WI38 (cell line): ENCODE data around the gene ZKSCAN3.

ENCODE experiments used
- H3K4me3 ChIP-seq: 2 replicates; pipeline ENCODE4 v1.5.1; 2011; ENCODE audit warnings: low read depth, mild to moderate bottlenecking, control low read depth, low read length
- TF ChIP-seq, protein P1 (sequence below): IDR thresholded peaks from 2 replicates; pipeline ENCODE4 v1.5.1; 2012; ENCODE audit warnings: low read depth, mild to moderate bottlenecking, control low read depth, low read length

ZKSCAN3 gene

DNA sequence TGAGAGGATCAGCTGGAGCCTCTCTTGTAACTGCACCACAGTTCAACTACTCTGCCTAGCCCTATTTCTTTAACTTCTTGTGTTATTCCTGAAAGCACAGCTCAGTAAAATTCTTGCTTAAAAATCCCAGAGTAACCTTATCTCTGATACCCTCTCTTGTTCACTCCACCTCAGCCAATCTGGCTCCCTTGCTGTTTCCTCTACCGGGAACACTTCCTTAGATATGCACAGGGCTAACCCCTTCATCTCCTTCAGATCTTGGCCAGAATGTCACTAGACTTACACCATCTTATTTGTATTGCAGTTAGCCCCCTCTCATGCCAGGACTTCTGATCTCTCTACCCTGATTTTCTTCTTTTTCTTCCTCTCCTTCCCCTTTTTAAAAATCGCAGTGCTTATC lies 2.6 kb upstream of the ZKSCAN3 start:
- H3K4me3 ChIP-seq, result no peak overlapping the region
- TF ChIP-seq, protein P1, sequence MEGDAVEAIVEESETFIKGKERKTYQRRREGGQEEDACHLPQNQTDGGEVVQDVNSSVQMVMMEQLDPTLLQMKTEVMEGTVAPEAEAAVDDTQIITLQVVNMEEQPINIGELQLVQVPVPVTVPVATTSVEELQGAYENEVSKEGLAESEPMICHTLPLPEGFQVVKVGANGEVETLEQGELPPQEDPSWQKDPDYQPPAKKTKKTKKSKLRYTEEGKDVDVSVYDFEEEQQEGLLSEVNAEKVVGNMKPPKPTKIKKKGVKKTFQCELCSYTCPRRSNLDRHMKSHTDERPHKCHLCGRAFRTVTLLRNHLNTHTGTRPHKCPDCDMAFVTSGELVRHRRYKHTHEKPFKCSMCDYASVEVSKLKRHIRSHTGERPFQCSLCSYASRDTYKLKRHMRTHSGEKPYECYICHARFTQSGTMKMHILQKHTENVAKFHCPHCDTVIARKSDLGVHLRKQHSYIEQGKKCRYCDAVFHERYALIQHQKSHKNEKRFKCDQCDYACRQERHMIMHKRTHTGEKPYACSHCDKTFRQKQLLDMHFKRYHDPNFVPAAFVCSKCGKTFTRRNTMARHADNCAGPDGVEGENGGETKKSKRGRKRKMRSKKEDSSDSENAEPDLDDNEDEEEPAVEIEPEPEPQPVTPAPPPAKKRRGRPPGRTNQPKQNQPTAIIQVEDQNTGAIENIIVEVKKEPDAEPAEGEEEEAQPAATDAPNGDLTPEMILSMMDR, result no peak

DNA sequence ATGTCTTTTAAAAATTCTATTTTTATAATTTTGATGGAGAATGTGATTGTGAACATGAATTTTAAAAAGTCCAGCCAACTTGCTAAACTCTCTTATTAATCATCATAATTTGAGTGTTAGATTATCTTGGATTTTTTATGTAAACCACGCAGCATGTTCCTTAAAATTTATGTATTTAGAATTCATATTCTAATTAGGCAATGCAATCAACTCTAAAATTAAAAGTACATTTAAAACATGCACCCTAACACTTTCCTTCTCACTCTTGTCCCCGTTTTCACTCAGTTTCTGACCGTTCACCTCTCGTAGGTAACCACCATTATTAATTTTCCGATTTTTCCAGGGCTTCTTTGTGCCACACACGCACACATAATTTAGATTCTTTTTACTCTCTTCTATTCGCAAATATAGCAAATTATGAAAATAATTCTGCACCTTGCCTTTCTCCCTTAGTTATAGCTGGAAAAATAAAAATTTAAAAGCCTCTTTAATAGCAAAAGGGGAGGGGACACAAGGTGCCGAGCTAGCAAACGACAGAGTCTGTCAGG lies 329 bp upstream of the ZKSCAN3 start:
- TF ChIP-seq, protein P1, result no peak
- peak overlapping the region; percentile 92 for H3K4me3 ChIP-seq

DNA sequence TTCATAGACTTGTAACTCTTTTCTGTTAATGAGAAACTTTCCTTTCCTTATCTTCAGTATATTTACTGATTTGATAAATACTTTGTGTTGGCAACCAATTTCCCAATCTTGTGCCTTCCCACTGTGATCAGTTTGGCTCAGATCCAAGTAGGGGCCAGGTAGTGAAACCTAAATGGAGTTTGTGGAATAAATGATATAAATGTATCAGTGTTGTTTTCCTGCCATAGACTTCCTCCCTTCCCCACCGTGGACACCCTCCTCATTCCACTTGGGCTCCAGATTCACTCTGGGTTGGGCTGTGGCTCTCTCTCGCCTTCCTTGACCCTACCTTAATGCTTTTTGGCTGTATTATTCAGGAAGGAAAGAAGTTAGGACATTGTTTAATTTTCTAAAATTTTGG lies 1.3 kb downstream of the ZKSCAN3 start:
- peak overlapping the region; percentile 92 for H3K4me3 ChIP-seq

DNA sequence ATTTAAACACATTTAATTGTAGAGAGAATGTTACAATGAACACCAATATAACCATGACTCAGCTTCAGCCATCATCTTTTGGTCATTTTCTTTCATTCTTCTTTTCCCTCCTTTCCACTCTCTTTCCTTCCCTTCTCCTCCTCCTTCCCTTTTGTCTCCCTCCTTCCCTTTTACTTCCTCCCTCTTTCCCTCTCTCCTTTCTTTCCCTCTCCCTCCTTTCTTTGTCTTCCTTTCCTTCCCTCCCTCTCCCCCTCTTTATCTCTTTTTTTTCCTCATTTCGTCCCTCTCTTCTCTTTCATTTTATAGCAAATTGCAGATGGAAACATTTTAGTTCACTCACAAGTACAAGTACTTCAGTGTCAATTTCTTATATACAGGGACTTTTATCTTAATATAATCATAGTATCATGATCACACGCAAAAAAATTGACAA lies 1.8 kb downstream of the ZKSCAN3 start:
- 0 out of 2 replicates have a peak overlapping the region, but pooled peaks have one; percentile 17 for H3K4me3 ChIP-seq
- TF ChIP-seq, protein P1, result no peak

More for the DNA sequence above, 1.3 kb downstream of the ZKSCAN3 start:
- TF ChIP-seq, protein P1, result no peak

DNA sequence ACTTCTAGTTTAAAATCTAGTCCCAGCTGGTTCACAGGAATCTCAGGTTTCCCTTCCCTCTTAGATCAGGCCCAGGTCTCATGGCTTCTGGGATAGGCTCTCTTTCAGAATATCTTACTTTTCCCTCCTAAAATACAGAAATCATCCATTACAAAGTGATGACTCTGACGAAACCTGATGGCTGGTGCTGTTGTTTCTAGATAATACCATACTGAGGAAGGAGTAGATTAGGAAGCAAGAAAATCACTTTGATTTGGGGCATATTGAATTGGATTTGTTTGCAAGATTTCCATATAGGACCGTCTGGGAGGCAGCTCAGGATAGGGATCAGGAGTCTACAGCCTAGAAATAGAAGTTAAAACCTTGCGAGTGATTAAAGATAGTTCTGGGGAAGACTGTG lies 3.6 kb downstream of the ZKSCAN3 start:
- TF ChIP-seq, protein P1, result no peak
- no peak overlapping the region for H3K4me3 ChIP-seq

- TF ChIP-seq, protein P1, result no peak
- no peak overlapping the region for H3K4me3 ChIP-seq
Observed at GRCh38 chr6:28353981-28354676, 4.4 kb downstream of the ZKSCAN3 start.
